ENCODE results near the gene M1AP. TPM values are rescaled to one million over a fixed set of nuclear protein-coding genes. Genes with fewer than 3 reads are reported as not detected.

Gene M1AP
- total and polyA plus RNA-seq, 2 of the 8 experiments (the other 6 are each of a cell fraction or from before 2014, with no cell fraction given) = 4.8 TPM

DNA sequence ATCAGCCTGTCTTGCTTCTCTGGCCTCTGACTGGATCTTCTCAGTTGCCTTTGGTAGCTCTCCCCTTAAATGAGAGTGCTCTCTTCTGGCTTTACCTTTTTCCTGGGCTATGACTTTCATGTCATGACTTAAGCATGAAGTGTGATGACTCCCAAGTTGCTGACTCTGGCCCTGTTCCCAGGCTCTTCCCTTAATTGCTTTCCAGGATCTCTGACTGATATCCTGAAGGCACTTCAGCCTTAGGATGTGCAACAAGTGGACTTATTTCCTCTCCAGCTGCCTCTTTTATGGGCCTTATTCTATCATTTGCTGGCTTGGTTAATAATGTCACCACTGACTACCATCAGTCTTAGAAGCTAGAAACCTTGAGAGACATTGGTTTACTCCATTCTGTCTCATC lies 23.3 kb upstream of the M1AP start (continued):
- TF ChIP-seq, protein P1, sequence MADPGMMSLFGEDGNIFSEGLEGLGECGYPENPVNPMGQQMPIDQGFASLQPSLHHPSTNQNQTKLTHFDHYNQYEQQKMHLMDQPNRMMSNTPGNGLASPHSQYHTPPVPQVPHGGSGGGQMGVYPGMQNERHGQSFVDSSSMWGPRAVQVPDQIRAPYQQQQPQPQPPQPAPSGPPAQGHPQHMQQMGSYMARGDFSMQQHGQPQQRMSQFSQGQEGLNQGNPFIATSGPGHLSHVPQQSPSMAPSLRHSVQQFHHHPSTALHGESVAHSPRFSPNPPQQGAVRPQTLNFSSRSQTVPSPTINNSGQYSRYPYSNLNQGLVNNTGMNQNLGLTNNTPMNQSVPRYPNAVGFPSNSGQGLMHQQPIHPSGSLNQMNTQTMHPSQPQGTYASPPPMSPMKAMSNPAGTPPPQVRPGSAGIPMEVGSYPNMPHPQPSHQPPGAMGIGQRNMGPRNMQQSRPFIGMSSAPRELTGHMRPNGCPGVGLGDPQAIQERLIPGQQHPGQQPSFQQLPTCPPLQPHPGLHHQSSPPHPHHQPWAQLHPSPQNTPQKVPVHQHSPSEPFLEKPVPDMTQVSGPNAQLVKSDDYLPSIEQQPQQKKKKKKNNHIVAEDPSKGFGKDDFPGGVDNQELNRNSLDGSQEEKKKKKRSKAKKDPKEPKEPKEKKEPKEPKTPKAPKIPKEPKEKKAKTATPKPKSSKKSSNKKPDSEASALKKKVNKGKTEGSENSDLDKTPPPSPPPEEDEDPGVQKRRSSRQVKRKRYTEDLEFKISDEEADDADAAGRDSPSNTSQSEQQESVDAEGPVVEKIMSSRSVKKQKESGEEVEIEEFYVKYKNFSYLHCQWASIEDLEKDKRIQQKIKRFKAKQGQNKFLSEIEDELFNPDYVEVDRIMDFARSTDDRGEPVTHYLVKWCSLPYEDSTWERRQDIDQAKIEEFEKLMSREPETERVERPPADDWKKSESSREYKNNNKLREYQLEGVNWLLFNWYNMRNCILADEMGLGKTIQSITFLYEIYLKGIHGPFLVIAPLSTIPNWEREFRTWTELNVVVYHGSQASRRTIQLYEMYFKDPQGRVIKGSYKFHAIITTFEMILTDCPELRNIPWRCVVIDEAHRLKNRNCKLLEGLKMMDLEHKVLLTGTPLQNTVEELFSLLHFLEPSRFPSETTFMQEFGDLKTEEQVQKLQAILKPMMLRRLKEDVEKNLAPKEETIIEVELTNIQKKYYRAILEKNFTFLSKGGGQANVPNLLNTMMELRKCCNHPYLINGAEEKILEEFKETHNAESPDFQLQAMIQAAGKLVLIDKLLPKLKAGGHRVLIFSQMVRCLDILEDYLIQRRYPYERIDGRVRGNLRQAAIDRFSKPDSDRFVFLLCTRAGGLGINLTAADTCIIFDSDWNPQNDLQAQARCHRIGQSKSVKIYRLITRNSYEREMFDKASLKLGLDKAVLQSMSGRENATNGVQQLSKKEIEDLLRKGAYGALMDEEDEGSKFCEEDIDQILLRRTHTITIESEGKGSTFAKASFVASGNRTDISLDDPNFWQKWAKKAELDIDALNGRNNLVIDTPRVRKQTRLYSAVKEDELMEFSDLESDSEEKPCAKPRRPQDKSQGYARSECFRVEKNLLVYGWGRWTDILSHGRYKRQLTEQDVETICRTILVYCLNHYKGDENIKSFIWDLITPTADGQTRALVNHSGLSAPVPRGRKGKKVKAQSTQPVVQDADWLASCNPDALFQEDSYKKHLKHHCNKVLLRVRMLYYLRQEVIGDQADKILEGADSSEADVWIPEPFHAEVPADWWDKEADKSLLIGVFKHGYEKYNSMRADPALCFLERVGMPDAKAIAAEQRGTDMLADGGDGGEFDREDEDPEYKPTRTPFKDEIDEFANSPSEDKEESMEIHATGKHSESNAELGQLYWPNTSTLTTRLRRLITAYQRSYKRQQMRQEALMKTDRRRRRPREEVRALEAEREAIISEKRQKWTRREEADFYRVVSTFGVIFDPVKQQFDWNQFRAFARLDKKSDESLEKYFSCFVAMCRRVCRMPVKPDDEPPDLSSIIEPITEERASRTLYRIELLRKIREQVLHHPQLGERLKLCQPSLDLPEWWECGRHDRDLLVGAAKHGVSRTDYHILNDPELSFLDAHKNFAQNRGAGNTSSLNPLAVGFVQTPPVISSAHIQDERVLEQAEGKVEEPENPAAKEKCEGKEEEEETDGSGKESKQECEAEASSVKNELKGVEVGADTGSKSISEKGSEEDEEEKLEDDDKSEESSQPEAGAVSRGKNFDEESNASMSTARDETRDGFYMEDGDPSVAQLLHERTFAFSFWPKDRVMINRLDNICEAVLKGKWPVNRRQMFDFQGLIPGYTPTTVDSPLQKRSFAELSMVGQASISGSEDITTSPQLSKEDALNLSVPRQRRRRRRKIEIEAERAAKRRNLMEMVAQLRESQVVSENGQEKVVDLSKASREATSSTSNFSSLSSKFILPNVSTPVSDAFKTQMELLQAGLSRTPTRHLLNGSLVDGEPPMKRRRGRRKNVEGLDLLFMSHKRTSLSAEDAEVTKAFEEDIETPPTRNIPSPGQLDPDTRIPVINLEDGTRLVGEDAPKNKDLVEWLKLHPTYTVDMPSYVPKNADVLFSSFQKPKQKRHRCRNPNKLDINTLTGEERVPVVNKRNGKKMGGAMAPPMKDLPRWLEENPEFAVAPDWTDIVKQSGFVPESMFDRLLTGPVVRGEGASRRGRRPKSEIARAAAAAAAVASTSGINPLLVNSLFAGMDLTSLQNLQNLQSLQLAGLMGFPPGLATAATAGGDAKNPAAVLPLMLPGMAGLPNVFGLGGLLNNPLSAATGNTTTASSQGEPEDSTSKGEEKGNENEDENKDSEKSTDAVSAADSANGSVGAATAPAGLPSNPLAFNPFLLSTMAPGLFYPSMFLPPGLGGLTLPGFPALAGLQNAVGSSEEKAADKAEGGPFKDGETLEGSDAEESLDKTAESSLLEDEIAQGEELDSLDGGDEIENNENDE (IDR thresholded peaks at IDR 0.05; ENCODE audit: insufficient replicate concordance, low read length) = no peak
- no peak for TF ChIP-seq MAFK (IDR thresholded peaks at IDR 0.05; ENCODE audit: low read depth, low read length)
- no peak for TF ChIP-seq SIX5 (IDR thresholded peaks at IDR 0.05; ENCODE audit: low read depth, low read length)
- no peak for TF ChIP-seq GTF2F1 (IDR thresholded peaks at IDR 0.05; ENCODE audit: borderline replicate concordance, low read depth, low read length)
- TF ChIP-seq, protein P2, sequence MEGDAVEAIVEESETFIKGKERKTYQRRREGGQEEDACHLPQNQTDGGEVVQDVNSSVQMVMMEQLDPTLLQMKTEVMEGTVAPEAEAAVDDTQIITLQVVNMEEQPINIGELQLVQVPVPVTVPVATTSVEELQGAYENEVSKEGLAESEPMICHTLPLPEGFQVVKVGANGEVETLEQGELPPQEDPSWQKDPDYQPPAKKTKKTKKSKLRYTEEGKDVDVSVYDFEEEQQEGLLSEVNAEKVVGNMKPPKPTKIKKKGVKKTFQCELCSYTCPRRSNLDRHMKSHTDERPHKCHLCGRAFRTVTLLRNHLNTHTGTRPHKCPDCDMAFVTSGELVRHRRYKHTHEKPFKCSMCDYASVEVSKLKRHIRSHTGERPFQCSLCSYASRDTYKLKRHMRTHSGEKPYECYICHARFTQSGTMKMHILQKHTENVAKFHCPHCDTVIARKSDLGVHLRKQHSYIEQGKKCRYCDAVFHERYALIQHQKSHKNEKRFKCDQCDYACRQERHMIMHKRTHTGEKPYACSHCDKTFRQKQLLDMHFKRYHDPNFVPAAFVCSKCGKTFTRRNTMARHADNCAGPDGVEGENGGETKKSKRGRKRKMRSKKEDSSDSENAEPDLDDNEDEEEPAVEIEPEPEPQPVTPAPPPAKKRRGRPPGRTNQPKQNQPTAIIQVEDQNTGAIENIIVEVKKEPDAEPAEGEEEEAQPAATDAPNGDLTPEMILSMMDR (IDR thresholded peaks at IDR 0.05; ENCODE audit: control extremely low read depth in 1 of 3, insufficient read depth in 1 of 3, low read depth in 1 of 3, low read length in 3 of 3) = no peak
- no peak for TF ChIP-seq ZNF274 (IDR thresholded peaks at IDR 0.05; ENCODE audit: borderline replicate concordance, extremely low read depth, low read length)
- no peak for TF ChIP-seq NANOG (IDR thresholded peaks at IDR 0.05; ENCODE audit: insufficient read depth, low read depth, low read length, poor library complexity, severe bottlenecking)
- TF ChIP-seq HDAC6 (IDR thresholded peaks at IDR 0.05; ENCODE audit: low read depth, low read length) = no peak
- no peak for TF ChIP-seq KDM1A (IDR thresholded peaks at IDR 0.05; ENCODE audit: borderline replicate concordance, low read length)
